Keratinocyte (primary cell): ENCODE data around the gene MYL4. TPM values are rescaled to one million over a fixed set of nuclear protein-coding genes. Genes with fewer than 3 reads are reported as not detected.

ENCODE experiments used
- DNase-seq: peaks from one replicate; pipeline ENCODE4 v3.0.0-alpha.2; 2011; ENCODE audit warnings: low read depth, missing footprints, low spot score
- FAIRE-seq: peaks from 2 replicates; lab custom pipeline; 2011; peaks lifted over from hg19 to GRCh38; lab: Jason Lieb, UNC
- H2AFZ ChIP-seq: 2 replicates; pipeline ENCODE4 v1.6.0; 2012; ENCODE audit warnings: low read length, control low read depth, inconsistent platforms; ENCODE audit not compliant: control insufficient read depth
- H3K27ac ChIP-seq: 2 replicates; pipeline ENCODE4 v1.5.1; 2011; ENCODE audit warnings: low read length; ENCODE audit not compliant: control insufficient read depth, insufficient read depth
- H3K27me3 ChIP-seq: 3 replicates; pipeline ENCODE4 v1.6.0; 2011; ENCODE audit warnings: low read length; ENCODE audit not compliant: control insufficient read depth, insufficient read depth; ENCODE audit errors: extremely low read depth
- H3K36me3 ChIP-seq, 2 experiments: 2 replicates in 1 of 2; 3 replicates in 1 of 2; pipeline ENCODE4 v1.5.1; 2011; ENCODE audit warnings: low read length in 2 of 2, mild to moderate bottlenecking in 1 of 2; ENCODE audit not compliant: control insufficient read depth in 2 of 2, insufficient read depth in 2 of 2; ENCODE audit errors: extremely low read depth in 1 of 2
- H3K4me1 ChIP-seq: 3 replicates; pipeline ENCODE4 v1.5.1; 2011; ENCODE audit warnings: low read length; ENCODE audit not compliant: control insufficient read depth, insufficient read depth; ENCODE audit errors: extremely low read depth
- H3K4me2 ChIP-seq: 3 replicates; pipeline ENCODE4 v1.6.0; 2011; ENCODE audit warnings: low read depth, low read length; ENCODE audit not compliant: control insufficient read depth, insufficient read depth; ENCODE audit errors: extremely low read depth
- H3K4me3 ChIP-seq, 3 experiments: fragments of 200-600 bp in 1 of 3; sonication (generic) in 1 of 3; 2 replicates in 2 of 3; 3 replicates in 1 of 3; pipeline ENCODE4 v1.5.1; 2011 to 2016; ENCODE audit warnings: low read length in 3 of 3, mild to moderate bottlenecking in 3 of 3, control low read depth in 2 of 3, inconsistent platforms in 1 of 3, low read depth in 1 of 3, mixed read lengths in 1 of 3, mixed run types in 1 of 3, moderate library complexity in 1 of 3; ENCODE audit not compliant: control insufficient read depth in 2 of 3, insufficient read depth in 2 of 3; ENCODE audit errors: extremely low read depth in 1 of 3
- H3K79me2 ChIP-seq: 2 replicates; pipeline ENCODE4 v1.6.0; 2012; ENCODE audit warnings: low read length; ENCODE audit not compliant: control insufficient read depth, insufficient read depth
- H3K9ac ChIP-seq: 3 replicates; pipeline ENCODE4 v1.6.0; 2011; ENCODE audit warnings: low read length; ENCODE audit not compliant: control insufficient read depth, insufficient read depth; ENCODE audit errors: extremely low read depth
- H3K9me1 ChIP-seq: 3 replicates; pipeline ENCODE4 v1.6.0; 2011; ENCODE audit warnings: low read length; ENCODE audit not compliant: control insufficient read depth, insufficient read depth; ENCODE audit errors: extremely low read depth
- H3K9me3 ChIP-seq: 2 replicates; pipeline ENCODE4 v1.5.1; 2012; ENCODE audit warnings: low read depth, low read length; ENCODE audit not compliant: control insufficient read depth
- H4K20me1 ChIP-seq: 3 replicates; pipeline ENCODE4 v1.6.0; 2011; ENCODE audit warnings: low read length; ENCODE audit not compliant: control insufficient read depth, insufficient read depth; ENCODE audit errors: extremely low read depth
- CTCF ChIP-seq, 3 experiments: IDR thresholded peaks in 1 of 3; conservative IDR thresholded peaks in 1 of 3; optimal IDR thresholded peaks in 1 of 3; 2 replicates in 2 of 3; 3 replicates in 1 of 3; pipeline versions ENCODE3 to v1.5.1; 2011; ENCODE audit warnings: low read length in 3 of 3, mild to moderate bottlenecking in 3 of 3, moderate library complexity in 2 of 3, control low read depth in 1 of 3, inconsistent platforms in 1 of 3; ENCODE audit not compliant: insufficient read depth in 2 of 3; ENCODE audit errors: extremely low read depth in 1 of 3
- EZH2 ChIP-seq: IDR thresholded peaks from one replicate; pipeline ENCODE4 v1.6.1; 2012; ENCODE audit warnings: inconsistent platforms, mild to moderate bottlenecking, low read length, moderate library complexity
- dilution Hi-C: fragments of 300-500 bp; cut with MboI; formaldehyde crosslinking; loops from one replicate; pipeline ENCODE4 v1.7.0; 2020; ENCODE audit warnings: low sequenced_read_pairs; ENCODE audit not compliant: extremely low pct_ligation_motif_present
- polyA plus RNA-seq, 5 experiments: library from polyadenylated mRNA; depleted of rRNA in 3 of 5; stranded (reverse) in 3 of 5; stranded (forward) in 1 of 5; unstranded in 1 of 5; fragments of >200 nt; gene quantifications; 1 replicate in 1 of 5; 2 replicates in 3 of 5; 3 replicates in 1 of 5; pipeline versions ENCODE4 v1.2.1 to v1.2.3, GENCODE V29; 2011 to 2012; ENCODE audit warnings: missing spikeins in 2 of 5, low read depth in 1 of 5, low replicate concordance in 1 of 5

MYL4 gene
- polyA plus RNA-seq, 1 donor (not counting 4 experiments of a cell fraction or from before 2014, with no cell fraction given), result not detected

GRCh38 chr17:47184681-47185080, 24.5 kb upstream of the MYL4 start:
- dilution Hi-C loops, result no loop called here
- no peak overlapping the region for H3K27ac ChIP-seq
- H3K4me3 ChIP-seq, result no peak overlapping the region
- peaks cover 5% of the 10 kb centered on the region for H4K20me1 ChIP-seq
- H3K27me3 ChIP-seq, result no peaks in the 10 kb centered on the region
- peaks cover 3 to 11% of the 10 kb centered on the region in 2 experiments for H3K36me3 ChIP-seq
- peaks cover 83% of the 10 kb centered on the region for H3K79me2 ChIP-seq
- DNase-seq, result no peak
- FAIRE-seq, result no peak
- H3K4me2 ChIP-seq, result no peak overlapping the region
- H2AFZ ChIP-seq, result no peak overlapping the region
- peaks cover 1% of the 10 kb centered on the region for H3K4me1 ChIP-seq
- H3K9ac ChIP-seq, result no peak overlapping the region
- TF ChIP-seq CTCF (optimal IDR thresholded peaks at IDR 0.05 in 1 of 3, IDR thresholded peaks at IDR 0.05 in 1 of 3, conservative IDR thresholded peaks at IDR 0.05 in 1 of 3; ENCODE audit: extremely low read depth in 1 of 3, insufficient read depth in 2 of 3, low read length in 3 of 3), result no peak
- no peaks in the 10 kb centered on the region for H3K9me3 ChIP-seq
- H3K9me1 ChIP-seq, result no peaks in the 10 kb centered on the region

- H3K4me3 ChIP-seq, result peak overlapping the region; percentile 84 to 98 (median 97)
- H2AFZ ChIP-seq, result peak overlapping the region; percentile 97
- no peaks in the 10 kb centered on the region for H3K9me1 ChIP-seq
- H3K9ac ChIP-seq, result peak overlapping the region; percentile 100
- H3K4me1 ChIP-seq, result peaks cover 4% of the 10 kb centered on the region
- TF ChIP-seq EZH2 (no peak), CTCF (optimal IDR thresholded peaks at IDR 0.05 in 1 of 3, IDR thresholded peaks at IDR 0.05 in 1 of 3, conservative IDR thresholded peaks at IDR 0.05 in 1 of 3; ENCODE audit: extremely low read depth in 1 of 3, insufficient read depth in 2 of 3, low read length in 3 of 3) (no peak)
- peak overlapping the region; percentile 99 for H3K27ac ChIP-seq
- no peaks in the 10 kb centered on the region for H3K9me3 ChIP-seq
- no peak for DNase-seq
- FAIRE-seq, result no peak
- H3K36me3 ChIP-seq, result peaks cover 0 to 1% of the 10 kb centered on the region in 2 experiments
- dilution Hi-C loops, result no loop called here
- H3K4me2 ChIP-seq, result peak overlapping the region; percentile 100
- no peaks in the 10 kb centered on the region for H4K20me1 ChIP-seq
- H3K27me3 ChIP-seq, result no peaks in the 10 kb centered on the region
- H3K79me2 ChIP-seq, result peaks cover 53% of the 10 kb centered on the region
These were observed 20.8 kb upstream of the MYL4 start for GRCh38 chr17:47188271-47188875.
